HEK293 (cell line): ENCODE data around the gene GNB1L.

Experiments used
- BCL11A ChIP-seq: fragments of 450-650 bp; formaldehyde crosslinking; IDR thresholded peaks from 2 replicates; pipeline ENCODE4 v1.5.1; 2016; ENCODE audit warnings: low read depth, missing biosample characterization, missing genetic modification characterization
- BCL6B ChIP-seq: fragments of 450-650 bp; formaldehyde crosslinking; IDR thresholded peaks from 2 replicates; pipeline ENCODE4 v1.5.1; 2017; ENCODE audit warnings: missing biosample characterization, missing genetic modification characterization
- GLI4 ChIP-seq: fragments of 450-650 bp; formaldehyde crosslinking; IDR thresholded peaks from 2 replicates; pipeline ENCODE4 v1.5.1; 2016; ENCODE audit warnings: missing biosample characterization, missing genetic modification characterization
- HOXD13 ChIP-seq: sonication (generic); formaldehyde crosslinking; IDR thresholded peaks from 2 replicates; pipeline ENCODE4 v1.8.0; 2022; ENCODE audit warnings: missing genetic modification reagents, borderline replicate concordance
- IKZF3 ChIP-seq: fragments of 450-650 bp; IDR thresholded peaks from 2 replicates; pipeline ENCODE4 v1.5.0; 2018; ENCODE audit warnings: missing biosample characterization, mild to moderate bottlenecking, missing genetic modification characterization, moderate library complexity
- PRDM6 ChIP-seq: fragments of 450-650 bp; formaldehyde crosslinking; IDR thresholded peaks from 2 replicates; pipeline ENCODE4 v1.5.1; 2017; ENCODE audit warnings: missing biosample characterization, missing genetic modification characterization
- SALL2 ChIP-seq: fragments of 450-650 bp; formaldehyde crosslinking; IDR thresholded peaks from 2 replicates; pipeline ENCODE4 v1.5.0; 2017; ENCODE audit warnings: missing biosample characterization, mild to moderate bottlenecking, missing genetic modification characterization, borderline replicate concordance
- TCF7L2 ChIP-seq: IDR thresholded peaks from 2 replicates; pipeline ENCODE4 v1.6.1; 2011; ENCODE audit warnings: low read depth, mild to moderate bottlenecking, inconsistent platforms, low read length, moderate library complexity, borderline replicate concordance
- ZBTB20 ChIP-seq: fragments of 450-650 bp; formaldehyde crosslinking; IDR thresholded peaks from 2 replicates; pipeline ENCODE4 v1.5.1; 2016; ENCODE audit warnings: missing biosample characterization, missing genetic modification characterization
- ZBTB7A ChIP-seq: fragments of 450-650 bp; formaldehyde crosslinking; IDR thresholded peaks from 2 replicates; pipeline ENCODE4 v1.5.1; 2016; ENCODE audit warnings: low read depth, missing biosample characterization, missing genetic modification characterization
- ZBTB8A ChIP-seq: fragments of 450-650 bp; formaldehyde crosslinking; IDR thresholded peaks from 2 replicates; pipeline ENCODE4 v1.5.1; 2016; ENCODE audit warnings: missing biosample characterization, missing genetic modification characterization
- ZFHX2 ChIP-seq: fragments of 450-650 bp; formaldehyde crosslinking; conservative IDR thresholded peaks from 2 replicates; pipeline ENCODE4 v1.5.1; 2016; ENCODE audit warnings: missing biosample characterization, missing genetic modification characterization
- ZNF132 ChIP-seq: fragments of 450-650 bp; formaldehyde crosslinking; IDR thresholded peaks from 2 replicates; pipeline ENCODE4 v1.5.1; 2017; ENCODE audit warnings: missing biosample characterization, missing genetic modification characterization, borderline replicate concordance
- ZNF169 ChIP-seq: fragments of 450-650 bp; formaldehyde crosslinking; IDR thresholded peaks from 2 replicates; pipeline ENCODE4 v1.5.1; 2016; ENCODE audit warnings: missing biosample characterization, missing genetic modification characterization
- ZNF174 ChIP-seq: fragments of 450-650 bp; formaldehyde crosslinking; IDR thresholded peaks from 2 replicates; pipeline ENCODE4 v1.5.0; 2017; ENCODE audit warnings: missing biosample characterization, mild to moderate bottlenecking, missing genetic modification characterization
- ZNF214 ChIP-seq: fragments of 450-650 bp; formaldehyde crosslinking; IDR thresholded peaks from 2 replicates; pipeline ENCODE4 v1.5.1; 2017; ENCODE audit warnings: missing biosample characterization, mild to moderate bottlenecking, missing genetic modification characterization, borderline replicate concordance
- ZNF221 ChIP-seq: fragments of 450-650 bp; formaldehyde crosslinking; IDR thresholded peaks from 2 replicates; pipeline ENCODE4 v1.5.1; 2017; ENCODE audit warnings: missing biosample characterization, missing genetic modification characterization, borderline replicate concordance
- ZNF223 ChIP-seq: fragments of 450-650 bp; formaldehyde crosslinking; IDR thresholded peaks from 2 replicates; pipeline ENCODE4 v1.5.1; 2016; ENCODE audit warnings: missing biosample characterization, missing genetic modification characterization
- ZNF311 ChIP-seq: fragments of 450-650 bp; formaldehyde crosslinking; IDR thresholded peaks from 2 replicates; pipeline ENCODE4 v1.5.1; 2017; ENCODE audit warnings: missing biosample characterization, missing genetic modification characterization, borderline replicate concordance
- ZNF37A ChIP-seq: fragments of 450-650 bp; IDR thresholded peaks from 2 replicates; pipeline ENCODE4 v1.5.1; 2018; ENCODE audit warnings: missing biosample characterization, missing genetic modification characterization
- ZNF416 ChIP-seq: fragments of 450-650 bp; formaldehyde crosslinking; IDR thresholded peaks from 2 replicates; pipeline ENCODE4 v1.5.1; 2016; ENCODE audit warnings: missing biosample characterization, missing genetic modification characterization
- ZNF473 ChIP-seq: fragments of 450-650 bp; formaldehyde crosslinking; IDR thresholded peaks from 2 replicates; pipeline ENCODE4 v1.5.1; 2017; ENCODE audit warnings: missing biosample characterization, missing genetic modification characterization
- ZNF530 ChIP-seq: fragments of 450-650 bp; formaldehyde crosslinking; IDR thresholded peaks from 2 replicates; pipeline ENCODE4 v1.5.1; 2016; ENCODE audit warnings: low read depth, missing biosample characterization, missing genetic modification characterization
- ZNF621 ChIP-seq: fragments of 450-650 bp; formaldehyde crosslinking; IDR thresholded peaks from 2 replicates; pipeline ENCODE4 v1.5.1; 2017; ENCODE audit warnings: missing biosample characterization, missing genetic modification characterization
- ZNF623 ChIP-seq: fragments of 450-650 bp; formaldehyde crosslinking; IDR thresholded peaks from 2 replicates; pipeline ENCODE4 v1.5.1; 2016; ENCODE audit warnings: missing biosample characterization, missing genetic modification characterization
- ZNF692 ChIP-seq: fragments of 450-650 bp; formaldehyde crosslinking; IDR thresholded peaks from 2 replicates; pipeline ENCODE4 v1.5.1; 2016; ENCODE audit warnings: missing biosample characterization, missing genetic modification characterization
- ZNF785 ChIP-seq: fragments of 450-650 bp; formaldehyde crosslinking; IDR thresholded peaks from 2 replicates; pipeline ENCODE4 v1.5.1; 2016; ENCODE audit warnings: missing biosample characterization, missing genetic modification characterization
- ZNF843 ChIP-seq: fragments of 450-650 bp; formaldehyde crosslinking; IDR thresholded peaks from 2 replicates; pipeline ENCODE4 v1.5.1; 2016; ENCODE audit warnings: missing biosample characterization, missing genetic modification characterization
- ZSCAN16 ChIP-seq: fragments of 450-650 bp; formaldehyde crosslinking; IDR thresholded peaks from 2 replicates; pipeline ENCODE4 v1.5.1; 2016; ENCODE audit warnings: missing biosample characterization, missing genetic modification characterization
- ZSCAN23 ChIP-seq: fragments of 450-650 bp; formaldehyde crosslinking; IDR thresholded peaks from 2 replicates; pipeline ENCODE4 v1.5.1; 2016; ENCODE audit warnings: missing biosample characterization, missing genetic modification characterization
- TF ChIP-seq, protein P1 (sequence below): fragments of 450-650 bp; formaldehyde crosslinking; IDR thresholded peaks from 2 replicates; pipeline ENCODE4 v1.5.1; 2017; ENCODE audit warnings: missing biosample characterization, missing genetic modification characterization
- TF ChIP-seq, protein P2 (sequence below): fragments of 450-650 bp; formaldehyde crosslinking; IDR thresholded peaks from 2 replicates; pipeline ENCODE4 v1.5.1; 2016; ENCODE audit warnings: missing biosample characterization, missing genetic modification characterization

GNB1L gene

DNA sequence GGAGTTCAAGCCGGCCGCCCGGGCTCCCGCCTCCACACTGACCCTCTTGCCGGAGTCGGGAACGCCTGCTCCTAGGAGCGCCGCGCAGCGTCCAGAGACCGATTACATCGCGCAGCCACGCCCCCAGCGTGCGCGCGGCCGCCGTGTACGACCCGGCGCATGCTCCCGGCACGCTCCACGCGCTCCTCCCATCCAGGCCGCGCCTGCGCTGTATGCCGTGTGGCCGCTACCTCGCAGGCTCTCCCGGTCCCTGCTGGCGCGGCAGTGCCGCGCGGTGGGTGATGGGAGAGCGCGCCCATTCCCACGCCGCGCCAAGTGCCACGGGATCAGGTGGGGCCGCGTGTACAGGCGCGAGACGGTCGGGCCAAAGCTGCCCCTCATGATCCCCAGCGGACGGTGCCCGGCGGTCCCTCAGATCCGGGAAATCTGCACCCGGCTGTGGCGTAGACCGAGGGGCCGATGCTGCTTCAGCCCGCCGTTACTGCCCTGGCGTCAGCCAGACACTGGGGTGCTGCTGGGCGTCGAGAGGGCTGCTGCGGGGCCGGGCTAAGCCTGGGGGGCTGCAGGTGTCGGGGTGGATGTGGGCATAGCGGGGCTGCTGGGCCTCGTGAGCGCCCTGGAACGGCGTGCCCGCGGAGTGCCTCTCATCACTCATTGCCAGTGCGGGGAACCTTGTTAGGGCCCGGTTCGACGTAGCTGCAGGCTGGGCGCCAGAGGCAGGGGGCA is at the start of gene GNB1L, which contains the start of gene RTL10 (continued):
- TF ChIP-seq ZBTB7A (tag by site-specific recombination): peak; percentile 50; the same call in 1 of the 2 replicates
- TF ChIP-seq ZSCAN16 (tag by site-specific recombination): peak; percentile 36; the same call in 1 of the 2 replicates
- no peak; the same call in 1 of the 2 replicates for TF ChIP-seq ZNF623 (tag by site-specific recombination)
- no peak for TF ChIP-seq PRDM6
- TF ChIP-seq ZNF174: no peak
- TF ChIP-seq ZNF169 (tag by site-specific recombination): 0 out of 2 replicates have a peak, but pooled peaks have one; percentile 31
- no peak for TF ChIP-seq ZNF37A (tag by site-specific recombination)
- peak; percentile 98 for TF ChIP-seq ZBTB8A (tag by site-specific recombination)
- TF ChIP-seq, protein P1, sequence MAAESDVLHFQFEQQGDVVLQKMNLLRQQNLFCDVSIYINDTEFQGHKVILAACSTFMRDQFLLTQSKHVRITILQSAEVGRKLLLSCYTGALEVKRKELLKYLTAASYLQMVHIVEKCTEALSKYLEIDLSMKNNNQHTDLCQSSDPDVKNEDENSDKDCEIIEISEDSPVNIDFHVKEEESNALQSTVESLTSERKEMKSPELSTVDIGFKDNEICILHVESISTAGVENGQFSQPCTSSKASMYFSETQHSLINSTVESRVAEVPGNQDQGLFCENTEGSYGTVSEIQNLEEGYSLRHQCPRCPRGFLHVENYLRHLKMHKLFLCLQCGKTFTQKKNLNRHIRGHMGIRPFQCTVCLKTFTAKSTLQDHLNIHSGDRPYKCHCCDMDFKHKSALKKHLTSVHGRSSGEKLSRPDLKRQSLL (tag by site-specific recombination): no peak
- TF ChIP-seq GLI4: peak; percentile 62; the same call in 1 of the 2 replicates
- TF ChIP-seq TCF7L2: no peak
- TF ChIP-seq ZNF785 (tag by site-specific recombination): peak; percentile 80; the same call in 1 of the 2 replicates
- no peak for TF ChIP-seq ZNF214 (tag by site-specific recombination)
- no peak for TF ChIP-seq ZNF530 (tag by site-specific recombination)
- TF ChIP-seq ZBTB20 (tag by site-specific recombination): peak; percentile 85
- peak; percentile 24; the same call in 1 of the 2 replicates for TF ChIP-seq BCL11A (tag by site-specific recombination)
- TF ChIP-seq ZSCAN23: no peak
- no peak for TF ChIP-seq ZNF223 (tag by site-specific recombination)
- TF ChIP-seq HOXD13: no peak
- TF ChIP-seq, protein P2, sequence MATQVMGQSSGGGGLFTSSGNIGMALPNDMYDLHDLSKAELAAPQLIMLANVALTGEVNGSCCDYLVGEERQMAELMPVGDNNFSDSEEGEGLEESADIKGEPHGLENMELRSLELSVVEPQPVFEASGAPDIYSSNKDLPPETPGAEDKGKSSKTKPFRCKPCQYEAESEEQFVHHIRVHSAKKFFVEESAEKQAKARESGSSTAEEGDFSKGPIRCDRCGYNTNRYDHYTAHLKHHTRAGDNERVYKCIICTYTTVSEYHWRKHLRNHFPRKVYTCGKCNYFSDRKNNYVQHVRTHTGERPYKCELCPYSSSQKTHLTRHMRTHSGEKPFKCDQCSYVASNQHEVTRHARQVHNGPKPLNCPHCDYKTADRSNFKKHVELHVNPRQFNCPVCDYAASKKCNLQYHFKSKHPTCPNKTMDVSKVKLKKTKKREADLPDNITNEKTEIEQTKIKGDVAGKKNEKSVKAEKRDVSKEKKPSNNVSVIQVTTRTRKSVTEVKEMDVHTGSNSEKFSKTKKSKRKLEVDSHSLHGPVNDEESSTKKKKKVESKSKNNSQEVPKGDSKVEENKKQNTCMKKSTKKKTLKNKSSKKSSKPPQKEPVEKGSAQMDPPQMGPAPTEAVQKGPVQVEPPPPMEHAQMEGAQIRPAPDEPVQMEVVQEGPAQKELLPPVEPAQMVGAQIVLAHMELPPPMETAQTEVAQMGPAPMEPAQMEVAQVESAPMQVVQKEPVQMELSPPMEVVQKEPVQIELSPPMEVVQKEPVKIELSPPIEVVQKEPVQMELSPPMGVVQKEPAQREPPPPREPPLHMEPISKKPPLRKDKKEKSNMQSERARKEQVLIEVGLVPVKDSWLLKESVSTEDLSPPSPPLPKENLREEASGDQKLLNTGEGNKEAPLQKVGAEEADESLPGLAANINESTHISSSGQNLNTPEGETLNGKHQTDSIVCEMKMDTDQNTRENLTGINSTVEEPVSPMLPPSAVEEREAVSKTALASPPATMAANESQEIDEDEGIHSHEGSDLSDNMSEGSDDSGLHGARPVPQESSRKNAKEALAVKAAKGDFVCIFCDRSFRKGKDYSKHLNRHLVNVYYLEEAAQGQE (tag by site-specific recombination): no peak
- no peak for TF ChIP-seq ZNF416 (tag by site-specific recombination)
- no peak for TF ChIP-seq ZNF132 (tag by site-specific recombination)
- peak; percentile 72 for TF ChIP-seq ZFHX2 (tag by site-specific recombination)
- no peak for TF ChIP-seq ZNF473
- TF ChIP-seq ZNF311 (tag by site-specific recombination): no peak
- no peak for TF ChIP-seq ZNF843 (tag by site-specific recombination)
- no peak for TF ChIP-seq SALL2
- TF ChIP-seq ZNF621 (tag by site-specific recombination): no peak
- TF ChIP-seq ZNF221 (tag by site-specific recombination): no peak
- TF ChIP-seq IKZF3 (tag by site-specific recombination): peak; percentile 91
- TF ChIP-seq BCL6B: no peak
- TF ChIP-seq ZNF692: peak; percentile 85
